Neural crest cell (in vitro differentiated cells): ENCODE measurements around the gene PAH. TPM values are rescaled to one million over a fixed set of nuclear protein-coding genes. Genes with fewer than 3 reads are reported as not detected.

Experiments
- DNase-seq: peaks from one replicate; pipeline ENCODE4 v3.0.0; 2021; ENCODE audit warnings: low read depth, mixed read lengths, low spot score
- H3K27ac Mint-ChIP-seq: one replicate; pipeline ENCODE4 v1.8.0; 2021; ENCODE audit warnings: mild to moderate bottlenecking, mixed read lengths; ENCODE audit not compliant: unreplicated experiment
- H3K27me3 Mint-ChIP-seq: 2 replicates; pipeline ENCODE4 v1.8.0; 2021; ENCODE audit warnings: low read depth, mild to moderate bottlenecking, mixed read lengths
- H3K36me3 Mint-ChIP-seq: 2 replicates; pipeline ENCODE4 v1.8.0; 2021; ENCODE audit warnings: low read depth, mild to moderate bottlenecking, mixed read lengths
- H3K4me1 Mint-ChIP-seq: 2 replicates; pipeline ENCODE4 v1.8.0; 2021; ENCODE audit warnings: mixed read lengths
- H3K4me3 Mint-ChIP-seq: one replicate; pipeline ENCODE4 v1.8.0; 2021; ENCODE audit warnings: mild to moderate bottlenecking, mixed read lengths
- H3K9me3 Mint-ChIP-seq: 2 replicates; pipeline ENCODE4 v1.8.0; 2021; ENCODE audit warnings: mixed read lengths
- total RNA-seq: library from RNA; stranded (reverse); gene quantifications from 2 replicates; pipeline ENCODE4 v1.2.1, GENCODE V29; 2021
- TF ChIP-seq, protein P1 (sequence below): fragments of 200-600 bp; sonication (generic); conservative IDR thresholded peaks from 2 replicates; pipeline ENCODE4 v1.5.0; 2021; ENCODE audit warnings: antibody characterized with exemption, mild to moderate bottlenecking

The PAH gene
- total RNA-seq, 1 donor from 2014 or later = not detected

DNA sequence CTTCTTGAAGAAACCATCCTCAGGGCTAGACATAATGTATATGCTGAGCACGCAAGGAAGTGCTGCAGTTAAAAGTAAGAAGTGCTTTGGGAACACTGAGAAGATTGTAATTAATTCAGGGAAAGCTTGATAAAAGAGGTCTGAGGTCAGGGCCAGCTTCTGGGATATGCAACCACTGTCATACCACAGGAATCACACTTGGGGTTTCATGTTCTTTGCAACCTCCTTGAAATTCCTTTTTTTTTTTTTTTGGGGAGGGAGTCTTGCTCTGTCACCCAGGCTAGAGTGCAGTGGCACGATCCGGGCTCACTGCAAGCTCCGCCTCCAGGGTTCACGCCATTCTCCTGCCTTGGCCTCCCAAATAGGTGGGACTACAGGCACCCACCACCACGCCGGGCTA is 6.9 kb downstream of the PAH start:
- Mint-ChIP-seq H3K36me3 (no peaks in the 10 kb centered on the region), H3K9me3 (no peaks in the 10 kb centered on the region), H3K4me3 (no peak overlapping the region), H3K27me3 (peaks cover 22% of the 10 kb centered on the region), H3K4me1 (no peaks in the 10 kb centered on the region), H3K27ac (no peak overlapping the region)
- no peak for DNase-seq
- TF ChIP-seq, protein P1, sequence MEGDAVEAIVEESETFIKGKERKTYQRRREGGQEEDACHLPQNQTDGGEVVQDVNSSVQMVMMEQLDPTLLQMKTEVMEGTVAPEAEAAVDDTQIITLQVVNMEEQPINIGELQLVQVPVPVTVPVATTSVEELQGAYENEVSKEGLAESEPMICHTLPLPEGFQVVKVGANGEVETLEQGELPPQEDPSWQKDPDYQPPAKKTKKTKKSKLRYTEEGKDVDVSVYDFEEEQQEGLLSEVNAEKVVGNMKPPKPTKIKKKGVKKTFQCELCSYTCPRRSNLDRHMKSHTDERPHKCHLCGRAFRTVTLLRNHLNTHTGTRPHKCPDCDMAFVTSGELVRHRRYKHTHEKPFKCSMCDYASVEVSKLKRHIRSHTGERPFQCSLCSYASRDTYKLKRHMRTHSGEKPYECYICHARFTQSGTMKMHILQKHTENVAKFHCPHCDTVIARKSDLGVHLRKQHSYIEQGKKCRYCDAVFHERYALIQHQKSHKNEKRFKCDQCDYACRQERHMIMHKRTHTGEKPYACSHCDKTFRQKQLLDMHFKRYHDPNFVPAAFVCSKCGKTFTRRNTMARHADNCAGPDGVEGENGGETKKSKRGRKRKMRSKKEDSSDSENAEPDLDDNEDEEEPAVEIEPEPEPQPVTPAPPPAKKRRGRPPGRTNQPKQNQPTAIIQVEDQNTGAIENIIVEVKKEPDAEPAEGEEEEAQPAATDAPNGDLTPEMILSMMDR = no peak

DNA sequence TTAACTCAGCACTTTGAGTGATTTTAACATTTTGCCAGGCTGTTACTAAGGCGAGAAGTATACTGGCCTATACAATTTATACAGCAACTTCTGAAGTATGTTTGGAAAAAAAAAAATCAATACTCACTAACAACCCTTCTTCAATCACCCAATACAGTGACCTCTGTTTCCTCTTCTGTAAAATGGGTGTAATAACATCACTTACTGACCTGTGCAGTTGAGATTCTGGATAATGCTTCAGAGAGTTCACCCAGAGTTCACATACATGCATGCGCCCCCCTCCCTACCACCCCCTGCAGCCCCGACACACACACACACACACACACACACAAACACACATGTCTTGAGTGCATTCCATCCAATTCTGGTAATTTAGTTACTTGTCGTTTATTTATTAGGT is 9.1 kb downstream of the PAH start:
- H3K4me3 Mint-ChIP-seq = no peak overlapping the region
- no peak overlapping the region for H3K27ac Mint-ChIP-seq
- no peaks in the 10 kb centered on the region for H3K4me1 Mint-ChIP-seq

DNA sequence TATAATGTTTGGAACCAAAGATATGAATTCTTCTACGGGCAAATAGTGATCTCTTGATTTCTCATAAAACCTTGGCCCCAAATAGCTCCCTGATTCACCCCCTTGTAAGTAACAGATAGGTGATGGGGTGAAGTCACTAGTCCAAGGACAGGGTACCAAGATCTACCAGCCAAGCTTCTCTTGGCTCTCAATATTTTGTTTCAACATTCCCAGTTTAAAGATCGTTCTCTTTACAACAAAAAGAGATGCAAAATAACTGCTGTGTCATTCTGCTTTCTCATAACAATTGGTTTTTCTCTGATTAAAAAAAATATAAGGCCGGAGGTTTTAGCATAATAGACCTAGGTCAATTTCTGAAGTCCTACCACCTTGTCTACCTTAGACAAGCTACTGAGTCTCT is 11.8 kb downstream of the PAH start:
- no peak overlapping the region for H3K4me3 Mint-ChIP-seq
- no peaks in the 10 kb centered on the region for H3K9me3 Mint-ChIP-seq
- TF ChIP-seq, protein P1 = no peak
- no peaks in the 10 kb centered on the region for H3K4me1 Mint-ChIP-seq
- DNase-seq = no peak
- H3K27ac Mint-ChIP-seq = no peak overlapping the region
- H3K27me3 Mint-ChIP-seq = peaks cover 18% of the 10 kb centered on the region
- H3K36me3 Mint-ChIP-seq = no peaks in the 10 kb centered on the region

More for the DNA sequence above, 9.1 kb downstream of the PAH start:
- TF ChIP-seq, protein P1 = no peak
- Mint-ChIP-seq H3K9me3 (no peaks in the 10 kb centered on the region), H3K36me3 (no peaks in the 10 kb centered on the region), H3K27me3 (peaks cover 13% of the 10 kb centered on the region)
- no peak for DNase-seq

DNA sequence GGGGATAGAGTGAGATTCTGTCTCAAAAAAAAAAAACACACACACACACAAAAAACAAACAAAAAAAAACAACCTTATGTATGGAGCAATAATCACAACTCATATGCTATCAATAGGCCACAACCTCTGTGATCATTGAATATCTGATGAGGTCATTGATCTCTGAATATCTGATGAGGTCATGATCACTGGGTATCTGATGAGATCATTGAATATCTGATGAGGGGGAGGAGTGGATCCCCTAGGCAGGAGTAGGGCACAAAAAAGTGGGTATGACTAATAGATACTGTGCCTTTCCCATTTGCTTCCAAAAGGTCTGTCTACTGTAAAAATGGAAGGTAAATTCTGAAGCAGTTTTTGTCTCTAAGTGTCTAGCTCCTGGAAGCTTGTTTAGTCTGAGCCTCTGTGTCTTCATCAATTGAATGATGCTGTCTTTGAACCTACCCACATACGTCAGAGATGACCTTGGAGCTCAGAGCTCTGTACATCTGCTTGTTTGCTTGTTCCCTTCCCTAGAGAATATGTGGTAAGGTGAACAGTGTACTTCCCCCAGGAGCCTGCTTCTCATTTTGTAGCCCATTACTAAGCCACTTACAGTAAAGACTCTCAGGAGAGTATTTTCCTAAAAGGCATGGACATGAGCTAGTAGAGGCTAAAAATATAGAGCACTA is 13.6 kb downstream of the PAH start:
- H3K4me3 Mint-ChIP-seq = no peak overlapping the region
- TF ChIP-seq, protein P1 = no peak
- peaks cover 20% of the 10 kb centered on the region for H3K27me3 Mint-ChIP-seq
- H3K4me1 Mint-ChIP-seq = no peaks in the 10 kb centered on the region
- H3K27ac Mint-ChIP-seq = no peak overlapping the region
- H3K36me3 Mint-ChIP-seq = no peaks in the 10 kb centered on the region
- no peaks in the 10 kb centered on the region for H3K9me3 Mint-ChIP-seq
- no peak for DNase-seq

DNA sequence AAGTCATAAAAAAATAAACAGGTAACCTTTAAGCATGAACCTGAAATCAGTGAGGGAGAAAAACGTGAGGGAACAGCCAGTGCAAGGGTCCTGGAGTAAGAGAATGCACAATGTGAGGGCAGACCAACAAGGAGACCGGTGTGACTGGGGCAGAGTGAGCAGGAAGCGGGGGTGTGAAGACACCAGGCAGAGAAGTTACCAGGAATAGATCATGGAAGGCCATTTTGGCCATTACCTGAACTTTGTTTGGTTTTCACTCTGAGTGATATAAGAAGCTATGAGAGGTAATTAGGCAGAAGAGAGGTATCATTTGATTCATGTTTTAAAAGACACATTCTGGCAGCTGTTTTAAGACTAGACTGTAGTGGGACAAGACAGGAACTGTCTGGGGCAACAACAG is 15.0 kb downstream of the PAH start:
- H3K27me3 Mint-ChIP-seq = peaks cover 16% of the 10 kb centered on the region
- no peak for DNase-seq
- H3K4me1 Mint-ChIP-seq = no peaks in the 10 kb centered on the region
- no peak overlapping the region for H3K27ac Mint-ChIP-seq
- TF ChIP-seq, protein P1 = no peak
- H3K4me3 Mint-ChIP-seq = no peak overlapping the region
- H3K9me3 Mint-ChIP-seq = no peaks in the 10 kb centered on the region
- H3K36me3 Mint-ChIP-seq = no peaks in the 10 kb centered on the region
